22Rv1 (cell line): Measurements from ENCODE around the gene RAB11FIP3.

Experiments
- H3K27ac ChIP-seq: fragments of 450-650 bp; 2 replicates; pipeline ENCODE4 v1.5.1; 2017
- ZFX ChIP-seq: fragments of 450-650 bp; IDR thresholded peaks from 2 replicates; pipeline ENCODE4 v1.6.1; 2017; ENCODE audit warnings: antibody characterized with exemption, borderline replicate concordance
- TF ChIP-seq, protein P1 (sequence below): fragments of 450-650 bp; IDR thresholded peaks from 2 replicates; pipeline ENCODE4 v1.5.1; 2017; ENCODE audit warnings: mild to moderate bottlenecking

Gene RAB11FIP3

DNA sequence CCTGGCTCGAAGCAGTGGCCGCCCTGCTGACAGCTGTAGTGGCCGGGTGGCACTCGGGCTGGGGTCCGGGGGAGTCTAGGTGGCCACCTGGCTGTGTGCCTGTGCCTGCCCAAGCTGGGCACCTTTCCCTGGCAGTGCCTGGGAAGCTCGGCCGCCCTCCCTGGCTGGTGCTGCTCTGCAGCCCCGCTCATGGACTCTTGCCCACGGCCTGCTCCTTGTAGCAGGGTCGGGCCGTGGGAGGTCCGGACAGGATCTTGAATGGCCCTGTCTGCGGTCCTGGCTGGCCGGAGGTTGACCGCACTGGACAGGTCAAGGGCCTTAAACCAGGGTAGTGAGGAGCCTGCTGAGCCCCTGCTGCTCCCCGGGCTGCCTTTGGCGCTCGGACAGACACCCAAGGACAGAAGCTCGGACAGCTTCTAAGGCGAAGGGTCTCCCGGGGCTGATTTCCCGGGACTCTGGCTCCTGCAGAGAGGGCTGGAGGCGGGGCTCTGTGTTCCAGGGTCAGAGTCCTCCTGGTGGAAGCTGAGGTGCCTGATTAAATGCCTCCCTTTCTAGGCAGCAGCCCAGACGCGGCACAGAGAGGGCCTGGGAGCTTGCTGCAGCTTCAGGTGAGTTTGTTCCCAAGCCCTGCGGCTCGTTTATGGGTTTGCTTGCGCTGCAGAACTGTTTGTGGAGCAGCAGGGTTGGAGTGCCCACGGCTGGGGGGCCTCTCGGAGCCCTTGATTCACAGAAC, 108.1 kb downstream of the RAB11FIP3 start:
- no peak overlapping the region for H3K27ac ChIP-seq
- TF ChIP-seq ZFX = no peak
- TF ChIP-seq, protein P1, sequence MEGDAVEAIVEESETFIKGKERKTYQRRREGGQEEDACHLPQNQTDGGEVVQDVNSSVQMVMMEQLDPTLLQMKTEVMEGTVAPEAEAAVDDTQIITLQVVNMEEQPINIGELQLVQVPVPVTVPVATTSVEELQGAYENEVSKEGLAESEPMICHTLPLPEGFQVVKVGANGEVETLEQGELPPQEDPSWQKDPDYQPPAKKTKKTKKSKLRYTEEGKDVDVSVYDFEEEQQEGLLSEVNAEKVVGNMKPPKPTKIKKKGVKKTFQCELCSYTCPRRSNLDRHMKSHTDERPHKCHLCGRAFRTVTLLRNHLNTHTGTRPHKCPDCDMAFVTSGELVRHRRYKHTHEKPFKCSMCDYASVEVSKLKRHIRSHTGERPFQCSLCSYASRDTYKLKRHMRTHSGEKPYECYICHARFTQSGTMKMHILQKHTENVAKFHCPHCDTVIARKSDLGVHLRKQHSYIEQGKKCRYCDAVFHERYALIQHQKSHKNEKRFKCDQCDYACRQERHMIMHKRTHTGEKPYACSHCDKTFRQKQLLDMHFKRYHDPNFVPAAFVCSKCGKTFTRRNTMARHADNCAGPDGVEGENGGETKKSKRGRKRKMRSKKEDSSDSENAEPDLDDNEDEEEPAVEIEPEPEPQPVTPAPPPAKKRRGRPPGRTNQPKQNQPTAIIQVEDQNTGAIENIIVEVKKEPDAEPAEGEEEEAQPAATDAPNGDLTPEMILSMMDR = no peak

DNA sequence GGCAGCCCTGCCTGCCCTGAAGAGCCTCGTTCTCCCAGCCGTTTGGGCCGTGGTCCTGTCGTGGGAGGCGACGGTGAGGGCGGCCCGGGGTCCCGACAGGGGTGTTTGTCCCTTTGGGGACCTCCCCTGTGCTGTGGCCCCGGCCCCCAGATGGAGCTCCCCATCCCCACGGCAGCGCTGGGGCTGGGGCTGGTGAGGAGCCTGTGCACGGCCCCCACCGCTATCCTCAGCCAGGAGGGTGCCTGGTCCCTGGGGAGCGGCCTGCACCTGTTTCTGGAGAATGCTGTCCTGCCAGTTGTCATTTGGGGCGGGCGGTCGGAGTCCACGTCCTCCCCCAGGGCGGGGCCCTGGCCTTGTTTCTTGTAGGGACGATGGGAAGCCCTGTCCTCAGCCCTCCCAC, 108.7 kb downstream of the RAB11FIP3 start:
- no peak for TF ChIP-seq ZFX
- TF ChIP-seq, protein P1 = no peak
- no peak overlapping the region for H3K27ac ChIP-seq

DNA sequence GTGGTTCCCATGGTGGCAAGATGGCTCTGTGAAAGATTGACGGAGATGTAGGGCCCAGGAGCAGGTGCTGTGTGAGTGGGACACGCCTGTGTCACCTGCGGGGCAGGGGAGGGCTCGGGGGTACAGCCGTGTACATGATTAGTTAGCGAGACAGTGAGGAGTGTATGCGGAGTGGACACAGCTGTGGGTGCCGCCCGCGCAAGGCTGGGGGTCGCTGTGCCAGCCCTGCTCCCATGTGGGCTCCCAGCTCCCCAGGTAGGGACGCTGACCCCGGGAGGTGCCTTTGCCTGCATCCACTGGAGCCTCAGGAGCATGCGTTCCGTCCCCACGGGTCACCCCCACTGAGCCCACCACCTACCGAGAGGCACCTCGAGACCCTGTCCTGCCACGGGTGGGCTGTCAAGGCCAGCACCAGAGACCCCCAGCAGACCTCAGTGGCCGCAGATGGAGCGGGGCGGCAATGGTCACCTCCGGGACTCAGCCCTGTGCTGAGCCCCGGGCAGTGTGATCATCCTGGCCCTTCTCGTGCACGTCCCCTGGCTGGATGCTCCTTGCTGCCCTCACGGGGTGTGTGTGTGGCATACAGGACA, 109.5 kb downstream of the RAB11FIP3 start:
- TF ChIP-seq, protein P1 = no peak
- no peak for TF ChIP-seq ZFX
- H3K27ac ChIP-seq = no peak overlapping the region

DNA sequence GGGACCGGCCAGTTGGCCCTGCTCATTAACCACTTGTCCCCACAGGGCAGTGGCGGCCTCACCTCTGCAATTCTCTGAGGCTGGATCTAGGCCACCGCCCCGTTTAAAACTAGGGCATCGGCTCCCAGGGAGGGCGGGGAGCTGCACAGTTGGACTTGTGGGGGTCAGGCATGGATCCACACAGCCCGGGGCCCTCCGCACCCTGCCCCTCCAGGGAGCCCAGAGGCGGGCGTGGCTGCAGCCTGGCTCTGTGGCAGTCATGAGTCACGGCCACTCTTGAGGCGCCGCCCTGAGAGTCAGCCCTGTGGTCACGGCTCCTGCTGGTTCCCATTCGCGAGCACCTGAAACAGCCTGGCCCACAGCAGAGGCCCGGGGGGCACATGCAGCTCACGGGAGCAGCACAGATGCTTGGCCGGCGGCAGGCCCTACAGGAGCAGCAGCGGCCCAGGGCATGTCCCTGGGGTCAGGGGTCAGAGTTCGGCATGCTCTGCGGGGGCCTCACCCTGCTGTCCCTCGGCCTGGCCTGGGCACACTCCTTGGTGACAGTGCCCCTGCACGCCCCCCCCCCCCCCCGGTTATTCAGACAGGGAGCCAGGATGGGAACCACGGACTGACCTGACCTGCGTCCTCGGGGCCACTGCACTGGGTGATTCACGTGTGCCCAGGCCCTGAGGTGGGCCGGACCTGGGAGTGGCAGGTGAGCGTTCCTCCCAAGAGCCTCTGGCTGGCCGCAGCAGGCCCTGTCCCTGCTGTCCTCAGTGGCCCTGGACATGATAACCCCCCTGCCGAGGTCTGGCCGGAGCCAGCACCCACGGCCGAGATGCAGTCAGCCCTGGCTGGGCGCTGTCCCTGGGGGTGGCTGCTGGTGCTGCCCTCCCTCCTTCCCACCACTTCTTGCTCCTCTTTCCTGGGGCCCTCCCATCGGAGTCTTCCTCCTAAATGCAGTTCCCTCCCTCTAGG, 110.3 kb downstream of the RAB11FIP3 start:
- no peak for TF ChIP-seq ZFX
- TF ChIP-seq, protein P1 = no peak
- H3K27ac ChIP-seq = no peak overlapping the region

DNA sequence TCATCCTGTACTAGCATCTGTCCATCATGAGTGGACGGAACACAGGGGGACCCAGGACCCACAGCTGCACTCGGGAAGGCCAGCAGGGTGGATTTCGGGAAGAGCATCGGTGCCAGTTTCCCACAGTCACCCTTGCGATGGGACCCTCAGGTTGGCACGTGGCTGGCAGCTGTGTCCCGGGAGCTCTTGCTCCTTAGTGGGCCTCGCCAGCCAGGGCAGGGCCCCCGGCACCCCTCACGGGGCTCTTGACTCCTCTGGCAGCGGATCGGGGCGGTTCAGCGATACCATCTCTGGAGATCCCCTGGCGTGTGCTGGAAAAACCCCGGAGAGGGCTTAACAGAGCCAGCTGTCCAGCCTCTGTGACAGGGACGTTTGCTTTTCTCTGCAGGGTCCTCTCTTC, 111.3 kb downstream of the RAB11FIP3 start:
- no peak overlapping the region for H3K27ac ChIP-seq

DNA sequence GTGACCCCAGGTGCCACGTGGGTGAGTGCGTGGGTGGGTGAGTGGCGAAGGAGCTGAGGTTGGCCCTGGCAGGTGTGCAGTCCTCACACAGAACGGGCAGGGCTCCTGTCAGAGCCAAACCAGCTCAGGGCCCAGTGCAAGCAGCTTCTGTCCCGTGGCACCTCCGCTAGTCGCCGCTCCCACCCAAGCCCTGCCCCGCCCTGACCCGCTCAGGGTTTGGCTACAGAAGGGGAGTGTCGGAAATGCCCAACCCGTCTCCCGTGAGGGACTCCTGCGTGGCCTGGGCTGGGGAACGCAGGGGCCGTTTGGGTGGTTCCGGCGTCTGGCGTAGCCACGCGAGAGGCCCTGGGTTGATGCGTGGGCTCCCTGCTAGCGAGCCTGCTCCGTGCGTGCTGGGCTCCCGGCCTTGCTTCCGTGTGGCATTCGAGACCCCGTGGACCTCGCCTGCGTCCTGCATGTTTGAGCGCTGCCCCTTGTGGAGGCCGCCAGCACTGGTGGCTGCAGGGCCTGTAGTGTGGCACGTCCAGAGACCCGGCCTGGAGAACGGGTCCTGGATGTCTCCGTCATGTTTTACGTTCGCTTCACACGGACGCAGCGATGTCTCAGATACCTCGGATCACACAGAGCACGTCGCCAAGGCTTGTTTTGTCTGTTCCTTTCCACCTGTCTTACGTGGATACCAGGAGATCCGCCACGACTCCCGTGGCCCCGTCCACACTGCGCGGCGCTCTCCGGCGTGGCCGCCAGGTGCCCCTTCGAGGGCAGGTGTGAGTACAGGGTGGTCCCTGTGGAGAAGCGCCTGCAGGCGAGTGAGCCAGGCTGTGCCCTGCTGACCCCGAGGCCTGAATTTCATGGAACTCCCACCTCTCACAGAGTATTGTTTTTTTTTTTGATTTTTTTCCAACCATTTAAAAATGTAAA, 112.2 kb downstream of the RAB11FIP3 start:
- no peak for TF ChIP-seq ZFX
- TF ChIP-seq, protein P1 = 0 out of 2 replicates have a peak, but pooled peaks have one; percentile 20

More for the DNA sequence above, 111.3 kb downstream of the RAB11FIP3 start:
- TF ChIP-seq, protein P1 = no peak
- no peak for TF ChIP-seq ZFX

More for the DNA sequence above, 112.2 kb downstream of the RAB11FIP3 start:
- H3K27ac ChIP-seq = no peak overlapping the region
